Lower lobe of right lung (tissue), 2 donors: ENCODE results near the gene FNDC5. TPM values are rescaled to one million over a fixed set of nuclear protein-coding genes. Genes with fewer than 3 reads are reported as not detected.
"Not testable (repeated sequence)": the region's sequence is repeated elsewhere in the genome, so short reads cannot be mapped to it uniquely, and the experiment has no call there.

Experiments used
- ATAC-seq, 2 donors: fragments of 200-7000 bp; cut with Tn5 transposase; one replicate each; pipeline ENCODE4 v1.9.1; 2020 to 2022; ENCODE audit warnings: mild to moderate bottlenecking in 2 of 2, moderate library complexity in 2 of 2
- DNase-seq: peaks from one replicate; pipeline ENCODE4 v3.0.0-alpha.2; 2020
- H3K27ac ChIP-seq: fragments of 200-600 bp; one replicate; pipeline ENCODE4 v1.8.0; 2022
- H3K27me3 ChIP-seq: fragments of 200-600 bp; one replicate; pipeline ENCODE4 v1.8.0; 2022; ENCODE audit warnings: low read depth
- H3K36me3 ChIP-seq: fragments of 200-600 bp; one replicate; pipeline ENCODE4 v1.8.0; 2022; ENCODE audit warnings: mild to moderate bottlenecking
- H3K4me1 ChIP-seq: fragments of 200-600 bp; one replicate; pipeline ENCODE4 v1.8.0; 2022
- H3K4me3 ChIP-seq: fragments of 200-600 bp; one replicate; pipeline ENCODE4 v1.8.0; 2022; ENCODE audit warnings: mild to moderate bottlenecking
- H3K9me3 ChIP-seq: fragments of 200-600 bp; one replicate; pipeline ENCODE4 v1.8.0; 2022
- intact Hi-C: fragments of 100-400 bp; cut with DNase I; formaldehyde crosslinking; loops from one replicate; pipeline ENCODE4 v1.11.0; 2022
- total RNA-seq: library from RNA; stranded (reverse); fragmentation: NEBNext Ultra II Directional; extraction: Animal tissue kit (Norgen Biotek cat#: 25700); gene quantifications from one replicate; pipeline ENCODE4 v1.2.1, GENCODE V29; 2021
- TF ChIP-seq, protein P1 (sequence below): fragments of 200-600 bp; IDR thresholded peaks from one replicate; pipeline ENCODE4 v1.8.0; 2022; ENCODE audit warnings: antibody characterized with exemption, mild to moderate bottlenecking
- donor health status: DM: no; HTN: yes; CAD: no; lungs with severe emphysema.

The FNDC5 gene
- total RNA-seq, 1 donor from 2014 or later = 0.65 TPM

DNA sequence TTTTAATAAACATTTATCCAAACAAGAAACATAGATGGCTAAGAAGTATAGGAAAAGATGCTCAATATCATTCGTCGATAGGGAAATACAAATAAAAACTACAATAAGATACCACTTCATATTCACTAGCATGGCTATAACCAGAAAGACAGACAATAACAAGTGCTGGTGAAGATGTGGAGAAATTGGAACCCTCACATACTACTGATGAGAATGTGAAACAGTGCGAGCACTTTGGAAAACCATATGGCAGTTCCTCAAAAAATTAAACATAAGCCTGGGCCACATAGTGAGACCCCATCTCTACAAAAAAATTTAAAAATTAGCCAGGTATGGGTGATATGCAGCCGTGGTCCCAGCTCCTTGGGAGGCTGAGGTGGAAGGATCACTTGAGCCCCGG lies 39.6 kb upstream of the FNDC5 start:
- TF ChIP-seq, protein P1, sequence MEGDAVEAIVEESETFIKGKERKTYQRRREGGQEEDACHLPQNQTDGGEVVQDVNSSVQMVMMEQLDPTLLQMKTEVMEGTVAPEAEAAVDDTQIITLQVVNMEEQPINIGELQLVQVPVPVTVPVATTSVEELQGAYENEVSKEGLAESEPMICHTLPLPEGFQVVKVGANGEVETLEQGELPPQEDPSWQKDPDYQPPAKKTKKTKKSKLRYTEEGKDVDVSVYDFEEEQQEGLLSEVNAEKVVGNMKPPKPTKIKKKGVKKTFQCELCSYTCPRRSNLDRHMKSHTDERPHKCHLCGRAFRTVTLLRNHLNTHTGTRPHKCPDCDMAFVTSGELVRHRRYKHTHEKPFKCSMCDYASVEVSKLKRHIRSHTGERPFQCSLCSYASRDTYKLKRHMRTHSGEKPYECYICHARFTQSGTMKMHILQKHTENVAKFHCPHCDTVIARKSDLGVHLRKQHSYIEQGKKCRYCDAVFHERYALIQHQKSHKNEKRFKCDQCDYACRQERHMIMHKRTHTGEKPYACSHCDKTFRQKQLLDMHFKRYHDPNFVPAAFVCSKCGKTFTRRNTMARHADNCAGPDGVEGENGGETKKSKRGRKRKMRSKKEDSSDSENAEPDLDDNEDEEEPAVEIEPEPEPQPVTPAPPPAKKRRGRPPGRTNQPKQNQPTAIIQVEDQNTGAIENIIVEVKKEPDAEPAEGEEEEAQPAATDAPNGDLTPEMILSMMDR = no peak
- Histone ChIP-seq H3K27ac (no peak overlapping the region), H3K4me3 (no peak overlapping the region), H3K4me1 (no peaks in the 10 kb centered on the region), H3K36me3 (no peaks in the 10 kb centered on the region), H3K27me3 (no peaks in the 10 kb centered on the region), H3K9me3 (no peaks in the 10 kb centered on the region)
- DNase-seq (no peak), ATAC-seq (no peak)
- intact Hi-C loops = no loop called here

DNA sequence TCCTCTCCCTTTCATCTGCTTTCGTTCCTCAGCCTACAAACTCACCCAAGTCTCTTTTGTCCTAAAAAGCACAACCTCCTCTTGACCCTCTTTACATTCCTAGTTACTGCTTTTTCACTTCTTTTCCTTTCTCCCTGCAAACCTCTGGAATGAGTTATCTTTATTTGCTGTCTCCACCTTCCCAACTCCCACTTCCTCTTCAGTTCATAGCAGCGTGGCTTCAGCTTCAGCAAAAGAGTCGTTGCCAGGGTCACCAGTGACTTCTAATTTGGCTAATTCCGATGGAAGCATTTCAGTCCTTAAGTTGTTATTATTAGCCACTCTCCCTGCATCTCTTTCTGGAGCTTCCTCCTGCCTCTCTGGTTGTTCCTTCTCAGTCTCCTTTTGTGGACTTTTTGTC lies 36.7 kb upstream of the FNDC5 start:
- Histone ChIP-seq H3K27ac (no peak overlapping the region), H3K4me3 (no peak overlapping the region), H3K27me3 (no peaks in the 10 kb centered on the region), H3K9me3 (no peaks in the 10 kb centered on the region), H3K4me1 (no peaks in the 10 kb centered on the region), H3K36me3 (no peaks in the 10 kb centered on the region)
- TF ChIP-seq, protein P1 = no peak
- ATAC-seq (no peak), DNase-seq (no peak)
- intact Hi-C loops = no loop called here

DNA sequence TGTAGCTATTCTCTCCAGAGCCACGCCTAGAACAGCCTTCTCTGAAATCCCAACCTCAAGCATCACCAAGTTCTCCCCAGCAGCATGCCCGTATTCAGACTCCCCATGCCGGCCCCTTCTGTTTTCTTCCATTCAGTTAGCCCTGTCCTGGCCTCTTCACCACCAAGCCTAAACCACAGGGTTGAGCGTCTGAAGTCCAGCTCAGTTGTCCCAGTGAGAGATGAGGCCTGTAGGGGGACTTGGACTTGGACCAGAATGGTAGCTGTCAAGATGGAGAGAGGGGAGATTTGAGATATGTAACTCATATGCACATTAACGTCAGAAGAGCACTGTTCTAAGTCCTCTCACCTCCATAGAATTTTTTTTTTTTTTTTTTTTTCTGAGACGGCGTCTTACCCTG lies 35.9 kb upstream of the FNDC5 start:
- intact Hi-C loops = no loop called here
- DNase-seq (no peak), ATAC-seq (no peak)
- Histone ChIP-seq H3K9me3 (no peaks in the 10 kb centered on the region), H3K36me3 (no peaks in the 10 kb centered on the region), H3K27ac (no peak overlapping the region), H3K27me3 (peaks cover under 1% of the 10 kb centered on the region), H3K4me3 (no peak overlapping the region), H3K4me1 (no peaks in the 10 kb centered on the region)
- TF ChIP-seq, protein P1 = no peak

DNA sequence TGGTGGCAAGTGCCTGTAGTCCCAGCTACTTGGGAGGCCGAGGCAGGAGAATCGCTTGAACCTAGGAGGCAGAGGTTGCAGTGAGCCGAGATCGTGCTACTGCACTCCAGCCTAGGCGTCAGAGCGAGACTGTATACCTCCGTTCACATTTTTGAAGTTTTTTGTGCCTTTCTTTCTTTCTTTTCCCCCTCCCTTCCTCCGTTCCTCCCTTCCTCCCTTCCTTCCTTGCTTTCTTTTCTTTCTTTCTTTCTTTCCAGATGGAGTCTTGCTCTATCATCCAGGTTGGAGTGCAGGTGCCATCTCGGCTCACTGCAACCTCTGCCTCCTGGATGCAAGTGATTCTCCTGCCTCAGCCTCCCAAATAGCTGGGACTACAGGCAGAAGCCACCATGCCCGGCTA lies 34.9 kb upstream of the FNDC5 start:
- H3K36me3 ChIP-seq, H3K4me1 ChIP-seq, H3K27ac ChIP-seq, H3K27me3 ChIP-seq, ATAC-seq, H3K4me3 ChIP-seq, H3K9me3 ChIP-seq, DNase-seq, intact Hi-C loops: not testable (repeated sequence)

DNA sequence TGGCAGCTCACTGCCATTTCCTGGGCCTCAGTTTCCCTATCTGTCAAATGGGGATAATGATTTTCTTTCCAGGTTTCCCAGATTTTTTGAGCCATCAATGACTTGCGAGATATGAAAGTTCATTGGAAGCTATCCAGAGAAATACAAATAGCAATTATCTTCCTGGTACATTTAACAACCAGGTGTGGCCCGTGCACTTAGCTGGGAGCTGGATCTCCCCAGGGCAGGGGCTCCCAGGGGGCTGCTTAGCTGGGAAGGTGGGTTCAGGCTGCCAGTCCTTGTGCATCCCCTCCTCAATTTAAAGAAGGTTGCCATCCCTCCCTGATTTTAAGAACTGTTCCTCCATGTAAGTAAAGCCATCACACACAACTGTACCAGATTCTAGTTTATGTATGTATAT lies 34.1 kb upstream of the FNDC5 start:
- H3K27me3 ChIP-seq = peaks cover 14% of the 10 kb centered on the region
- no peaks in the 10 kb centered on the region for H3K36me3 ChIP-seq
- H3K4me3 ChIP-seq = no peak overlapping the region
- no peak for DNase-seq
- TF ChIP-seq, protein P1 = no peak
- intact Hi-C loops = no loop called here
- no peak for ATAC-seq
- H3K27ac ChIP-seq = no peak overlapping the region
- H3K9me3 ChIP-seq = no peaks in the 10 kb centered on the region
- peaks cover 7% of the 10 kb centered on the region for H3K4me1 ChIP-seq

DNA sequence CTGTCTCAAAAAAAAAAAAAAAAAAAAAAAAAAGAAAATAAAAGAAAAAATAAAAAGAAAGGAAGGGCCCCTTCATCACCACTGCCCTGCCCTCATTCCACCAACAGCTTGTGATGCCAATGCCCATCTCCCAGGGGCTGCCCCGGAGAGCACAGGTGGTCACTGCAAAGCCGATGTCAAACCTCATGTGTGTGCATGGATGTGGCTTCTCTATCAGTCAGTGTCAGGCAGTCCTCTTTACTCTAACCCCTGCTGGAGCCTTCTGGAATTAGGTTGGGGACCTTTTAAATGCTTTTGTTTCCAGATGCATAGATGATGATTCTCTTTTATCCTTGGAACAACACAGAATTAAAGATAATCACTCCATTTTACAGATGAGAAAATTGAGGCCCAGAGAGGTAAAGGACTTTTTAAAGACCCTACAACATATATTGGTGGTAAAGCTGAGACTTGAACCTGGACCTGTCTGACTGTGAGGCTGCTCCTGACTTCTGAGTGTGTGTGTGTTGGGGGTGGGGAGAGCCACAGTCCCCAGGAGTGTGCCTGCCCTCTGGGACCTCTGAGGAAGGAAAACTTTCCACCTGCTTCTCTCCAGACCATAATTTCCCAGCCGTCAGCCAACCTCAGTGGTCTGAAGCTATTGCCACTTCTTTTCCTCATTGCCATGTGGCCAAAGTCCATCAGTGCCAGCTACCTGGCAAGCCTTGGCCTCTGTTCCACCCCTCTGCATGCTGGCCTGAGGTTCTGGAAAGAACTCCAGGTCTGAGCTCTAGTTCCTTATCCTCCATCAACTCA lies 33.5 kb upstream of the FNDC5 start:
- no peak overlapping the region for H3K27ac ChIP-seq
- DNase-seq (no peak), ATAC-seq (no peak)
- TF ChIP-seq, protein P1 = no peak
- peaks cover 7% of the 10 kb centered on the region for H3K4me1 ChIP-seq
- no peaks in the 10 kb centered on the region for H3K36me3 ChIP-seq
- no peaks in the 10 kb centered on the region for H3K9me3 ChIP-seq
- no peak overlapping the region for H3K4me3 ChIP-seq
- peaks cover 19% of the 10 kb centered on the region for H3K27me3 ChIP-seq
- intact Hi-C loops = no loop called here
